Adipocyte (in vitro differentiated cells): Measurements from ENCODE around the gene DUSP14.

Experiments used
- DNase-seq: peaks from one replicate; pipeline ENCODE4 v3.0.0-alpha.2; 2015; ENCODE audit warnings: low read depth
- H3K27me3 ChIP-seq: replicated peaks from 2 replicates; pipeline ENCODE4 v1.7.0; 2013; ENCODE audit warnings: mild to moderate bottlenecking, low read length, moderate library complexity; ENCODE audit not compliant: control insufficient read depth, insufficient read depth
- H3K36me3 ChIP-seq: 2 replicates; pipeline ENCODE4 v1.7.0; 2013; ENCODE audit warnings: low read length, mild to moderate bottlenecking, moderate library complexity; ENCODE audit not compliant: control insufficient read depth, insufficient read depth, severe bottlenecking
- H3K4me1 ChIP-seq: 2 replicates; pipeline ENCODE4 v1.7.0; 2013; ENCODE audit warnings: mild to moderate bottlenecking, low read length, moderate library complexity; ENCODE audit not compliant: control insufficient read depth, insufficient read depth
- H3K4me3 ChIP-seq: 2 replicates; pipeline ENCODE4 v1.7.0; 2013; ENCODE audit warnings: mild to moderate bottlenecking, low read length, moderate library complexity
- H3K9ac ChIP-seq: 2 replicates; pipeline ENCODE4 v1.7.0; 2013; ENCODE audit warnings: mild to moderate bottlenecking, low read length, moderate library complexity
- H3K9me3 ChIP-seq: 2 replicates; pipeline ENCODE4 v1.7.0; 2013; ENCODE audit warnings: mild to moderate bottlenecking, low read length, moderate library complexity; ENCODE audit not compliant: control insufficient read depth

Gene DUSP14

DNA sequence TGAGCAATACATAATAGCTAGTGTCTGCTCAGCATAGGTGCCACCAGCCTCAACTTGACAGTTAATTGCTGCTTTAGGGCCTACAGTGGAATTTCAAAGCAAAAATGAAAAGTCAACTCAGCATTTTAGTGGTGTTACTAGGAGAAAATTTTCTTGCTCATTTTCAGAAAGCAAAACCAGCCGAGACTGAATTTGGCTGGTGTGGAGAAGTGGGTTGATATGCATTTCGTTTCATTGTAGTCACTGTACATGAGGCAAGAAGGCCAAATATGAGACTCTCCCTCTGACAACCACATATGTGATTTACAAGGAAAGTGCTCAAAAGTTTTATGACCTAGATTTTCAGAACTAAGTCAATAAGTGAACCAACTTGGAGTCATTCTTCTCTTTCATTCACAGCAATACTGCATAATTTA, 54.0 kb downstream of the DUSP14 start:
- H3K36me3 ChIP-seq = peaks cover 35% of the 10 kb centered on the region
- H3K4me3 ChIP-seq = no peak overlapping the region
- no peaks in the 10 kb centered on the region for H3K27me3 ChIP-seq
- no peak for DNase-seq
- peaks cover 39% of the 10 kb centered on the region for H3K4me1 ChIP-seq
- no peaks in the 10 kb centered on the region for H3K9me3 ChIP-seq
- H3K9ac ChIP-seq = no peak overlapping the region

DNA sequence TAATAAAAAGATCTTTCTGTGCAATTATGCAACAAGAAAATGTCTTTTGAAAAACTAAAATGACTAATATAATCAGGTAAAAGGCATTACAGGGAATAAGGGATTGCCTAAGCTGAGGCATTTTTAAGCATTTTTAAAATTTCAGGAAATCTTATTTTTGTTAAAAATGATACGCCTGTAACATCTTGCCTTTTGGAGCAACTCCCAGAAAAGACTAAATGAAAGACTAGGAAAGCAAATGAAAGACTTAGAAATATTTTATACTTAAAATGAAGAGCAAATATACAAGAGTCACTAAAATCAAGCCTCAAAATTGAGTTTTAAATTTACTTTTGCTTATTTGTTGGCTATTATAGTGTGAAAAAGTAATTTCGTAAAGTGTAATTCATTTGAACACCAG, 55.8 kb downstream of the DUSP14 start:
- DNase-seq = peak; percentile 8
- H3K27me3 ChIP-seq = no peaks in the 10 kb centered on the region
- peaks cover 39% of the 10 kb centered on the region for H3K4me1 ChIP-seq
- no peaks in the 10 kb centered on the region for H3K9me3 ChIP-seq
- H3K9ac ChIP-seq = no peak overlapping the region
- H3K4me3 ChIP-seq = no peak overlapping the region
- H3K36me3 ChIP-seq = peaks cover 21% of the 10 kb centered on the region

DNA sequence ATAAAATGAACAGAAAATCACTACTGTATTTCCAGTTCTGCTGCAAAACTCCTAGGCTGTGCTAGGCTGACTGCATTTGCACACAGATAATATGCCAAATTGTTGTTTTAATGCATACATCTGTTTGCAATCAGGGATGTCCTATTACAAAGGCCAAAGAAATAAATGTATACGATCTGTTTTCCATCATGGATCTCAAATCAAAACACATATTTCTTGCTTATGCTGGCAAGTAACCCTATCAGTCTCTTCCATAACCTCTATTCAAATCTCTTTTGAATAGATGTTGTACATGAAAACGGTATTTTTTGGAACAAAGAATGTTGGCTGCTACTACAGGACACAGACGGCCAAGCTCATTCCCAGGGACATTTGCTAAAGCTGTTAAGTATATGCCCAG, 56.6 kb downstream of the DUSP14 start:
- no peak overlapping the region for H3K9ac ChIP-seq
- H3K9me3 ChIP-seq = no peaks in the 10 kb centered on the region
- no peaks in the 10 kb centered on the region for H3K27me3 ChIP-seq
- peak; percentile 55 for DNase-seq
- H3K4me3 ChIP-seq = no peak overlapping the region
- H3K4me1 ChIP-seq = peaks cover 39% of the 10 kb centered on the region
- H3K36me3 ChIP-seq = peaks cover 13% of the 10 kb centered on the region

DNA sequence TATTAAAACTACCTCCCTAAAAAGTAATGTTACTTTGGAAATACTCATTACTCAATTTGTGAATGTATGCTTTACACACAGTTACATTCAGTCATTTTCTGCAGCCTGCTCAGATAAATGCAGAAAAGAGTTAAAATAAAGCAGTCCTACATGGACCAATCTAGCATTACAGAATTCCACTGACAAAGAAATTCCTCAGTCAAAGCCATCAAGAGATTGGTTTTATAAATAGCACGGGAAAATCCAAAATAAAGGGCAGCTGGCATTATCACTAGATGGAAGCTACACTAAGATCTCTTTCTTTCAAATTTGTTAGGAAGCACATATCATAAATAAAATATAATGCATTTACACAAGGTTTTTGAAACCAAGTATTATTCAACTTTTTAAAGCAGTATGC, 58.3 kb downstream of the DUSP14 start:
- no peak overlapping the region for H3K4me3 ChIP-seq
- peak; percentile 13 for DNase-seq

DNA sequence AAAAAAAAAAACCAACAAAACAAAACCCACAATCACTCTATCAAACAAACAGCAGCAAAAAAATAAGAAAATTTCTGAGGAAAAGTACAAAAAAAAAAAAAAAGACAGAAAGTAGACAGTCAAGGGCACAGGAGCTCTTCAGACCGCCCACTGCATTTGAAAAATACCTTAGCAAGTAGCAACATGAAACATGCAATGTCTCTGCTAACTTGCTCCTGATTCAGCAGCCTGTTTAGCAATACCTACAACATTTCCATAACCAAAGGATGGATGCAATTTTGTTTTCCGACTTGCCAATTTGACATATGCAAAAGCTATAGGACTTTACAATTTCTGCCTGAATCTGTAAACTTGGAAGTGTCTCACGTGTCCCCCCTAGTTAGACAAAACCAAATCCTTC, 62.1 kb downstream of the DUSP14 start:
- Histone ChIP-seq H3K9ac (no peak overlapping the region), H3K27me3 (no peaks in the 10 kb centered on the region), H3K9me3 (no peaks in the 10 kb centered on the region), H3K4me1 (peaks cover 3% of the 10 kb centered on the region), H3K36me3 (peaks cover 36% of the 10 kb centered on the region), H3K4me3 (no peak overlapping the region)
- DNase-seq = peak; percentile 20

More for the DNA sequence above, 58.3 kb downstream of the DUSP14 start:
- H3K36me3 ChIP-seq = peaks cover 11% of the 10 kb centered on the region
- H3K27me3 ChIP-seq = no peaks in the 10 kb centered on the region
- no peak overlapping the region for H3K9ac ChIP-seq
- H3K9me3 ChIP-seq = no peaks in the 10 kb centered on the region
- peaks cover 28% of the 10 kb centered on the region for H3K4me1 ChIP-seq

DNA sequence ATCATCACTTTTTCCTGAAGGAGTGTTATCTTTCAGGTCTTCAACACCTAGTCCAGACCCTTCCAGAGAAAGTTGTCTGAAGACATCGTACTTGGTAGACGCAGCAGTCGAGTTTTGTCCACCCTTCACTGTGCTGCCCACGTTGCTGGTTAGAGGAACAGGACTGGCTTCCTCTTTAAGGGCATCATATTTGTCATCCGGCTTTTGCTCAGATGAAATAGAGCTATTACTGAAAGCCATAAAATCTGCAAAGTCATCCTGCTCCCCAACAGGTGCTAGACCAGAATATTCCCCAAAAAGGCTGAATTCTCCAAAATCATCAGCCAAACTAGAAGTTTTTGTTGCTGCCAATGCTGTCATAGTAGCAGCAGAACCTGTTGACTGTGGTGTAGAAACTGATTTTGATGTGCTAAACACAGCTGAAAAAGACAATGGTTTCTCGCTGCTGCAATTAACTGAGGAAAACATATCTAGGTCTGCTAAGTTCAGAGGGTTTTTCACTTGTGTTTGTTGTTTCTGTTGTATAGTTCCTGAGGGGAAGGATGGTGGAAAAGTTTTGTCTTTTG, 63.8 kb downstream of the DUSP14 start:
- no peaks in the 10 kb centered on the region for H3K9me3 ChIP-seq
- H3K36me3 ChIP-seq = peaks cover 53% of the 10 kb centered on the region
- DNase-seq = no peak
- H3K9ac ChIP-seq = no peak overlapping the region
- no peak overlapping the region for H3K4me3 ChIP-seq
- no peaks in the 10 kb centered on the region for H3K4me1 ChIP-seq
- no peaks in the 10 kb centered on the region for H3K27me3 ChIP-seq

DNA sequence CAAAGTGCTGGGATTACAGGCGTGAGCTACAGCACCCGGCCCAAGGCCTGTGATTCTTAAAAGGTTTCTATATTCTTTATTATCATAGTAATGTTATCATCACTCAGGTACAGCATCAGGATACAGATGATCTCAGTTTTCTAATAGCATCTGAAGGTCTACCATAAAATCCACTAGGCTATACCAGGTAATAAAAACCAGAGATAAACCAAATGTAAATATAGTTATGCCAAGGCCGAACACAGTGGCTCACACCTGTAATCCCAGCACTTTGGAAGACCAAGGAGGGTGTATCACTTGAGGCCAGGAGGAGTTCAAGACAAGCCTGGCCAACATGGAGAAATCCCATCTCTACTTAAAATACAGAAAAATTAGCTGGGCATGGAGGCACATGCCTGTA, 65.7 kb downstream of the DUSP14 start:
- H3K4me3 ChIP-seq = no peak overlapping the region
- H3K9ac ChIP-seq = no peak overlapping the region
- H3K9me3 ChIP-seq = no peaks in the 10 kb centered on the region
- peaks cover 68% of the 10 kb centered on the region for H3K36me3 ChIP-seq
- no peak for DNase-seq
- no peaks in the 10 kb centered on the region for H3K27me3 ChIP-seq
- no peaks in the 10 kb centered on the region for H3K4me1 ChIP-seq

DNA sequence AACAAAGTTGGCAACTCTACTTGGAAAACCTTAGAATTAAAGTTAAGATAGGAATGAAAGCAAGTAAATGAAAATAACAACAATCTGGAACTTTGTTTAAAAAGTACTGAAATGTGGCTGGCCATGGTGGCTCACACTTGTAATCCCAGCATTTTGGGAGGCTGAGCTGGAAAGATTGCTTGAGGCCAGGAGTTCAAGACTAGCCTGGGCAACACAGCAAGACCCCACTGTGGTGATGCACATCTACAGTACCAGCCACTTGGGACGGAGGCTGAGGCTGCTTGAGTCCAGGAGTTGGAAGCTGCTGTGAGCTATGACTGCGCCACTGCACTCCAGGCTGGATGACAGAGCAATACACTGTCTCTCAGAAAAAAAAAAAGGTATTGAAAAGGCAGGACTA, 67.8 kb downstream of the DUSP14 start:
- no peak for DNase-seq
- H3K36me3 ChIP-seq = peaks cover 85% of the 10 kb centered on the region

DNA sequence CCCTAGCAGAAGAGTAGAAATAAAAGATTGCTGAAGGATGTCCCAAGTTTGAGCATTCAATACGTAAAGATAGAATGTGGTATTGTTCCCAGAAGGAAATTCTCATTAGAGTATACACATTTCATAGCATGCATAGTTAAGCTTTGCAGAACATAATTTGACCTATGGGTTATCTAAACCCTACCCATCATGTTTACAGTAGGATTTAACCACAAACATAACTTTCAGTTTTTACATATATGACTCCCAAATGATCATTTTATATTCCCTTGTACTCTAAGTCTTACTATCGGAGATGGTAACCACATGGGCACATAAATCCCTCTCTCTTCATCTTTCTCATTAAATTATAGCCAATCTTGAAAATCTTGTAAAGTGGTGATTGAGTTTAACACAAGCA, 68.6 kb downstream of the DUSP14 start:
- H3K27me3 ChIP-seq = no peaks in the 10 kb centered on the region
- peaks cover 78% of the 10 kb centered on the region for H3K36me3 ChIP-seq
- no peaks in the 10 kb centered on the region for H3K9me3 ChIP-seq
- no peak overlapping the region for H3K9ac ChIP-seq
- DNase-seq = no peak
- H3K4me3 ChIP-seq = no peak overlapping the region
- H3K4me1 ChIP-seq = no peaks in the 10 kb centered on the region

More for the DNA sequence above, 67.8 kb downstream of the DUSP14 start:
- Histone ChIP-seq H3K27me3 (no peaks in the 10 kb centered on the region), H3K9me3 (no peaks in the 10 kb centered on the region), H3K9ac (no peak overlapping the region), H3K4me3 (no peak overlapping the region), H3K4me1 (no peaks in the 10 kb centered on the region)

DNA sequence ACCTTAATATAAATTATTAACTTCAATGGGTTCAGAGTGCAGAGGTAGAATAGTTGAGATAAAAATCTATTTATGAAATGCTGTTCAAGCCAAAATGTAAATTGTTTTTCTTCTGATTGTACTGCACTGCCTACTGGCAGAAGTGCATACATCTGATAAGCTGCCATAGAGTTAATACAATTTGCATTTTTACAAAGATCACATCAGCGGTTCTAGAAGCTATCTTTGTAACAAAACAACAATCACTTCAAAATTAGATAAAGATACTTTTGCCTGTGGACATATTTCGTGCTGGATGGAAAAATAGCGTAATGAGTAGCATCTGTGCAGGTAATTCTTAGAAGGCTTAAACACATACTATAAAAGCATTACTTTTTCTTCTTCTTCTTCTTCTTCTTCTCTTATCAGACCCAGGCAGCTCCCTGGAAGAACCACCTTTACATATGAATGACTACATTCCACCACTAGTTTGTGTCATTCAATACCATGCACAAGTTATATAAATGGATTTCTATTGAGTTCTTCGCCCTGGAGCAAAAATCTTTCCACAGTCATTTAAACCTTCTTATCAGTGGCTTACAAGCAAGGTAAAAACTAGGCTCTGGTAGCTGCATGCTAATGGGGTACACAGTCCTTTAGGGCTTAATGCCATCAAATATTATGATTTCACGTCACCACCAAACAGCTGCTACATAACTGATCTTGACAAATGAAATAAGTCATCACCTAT, 72.5 kb downstream of the DUSP14 start:
- no peak overlapping the region for H3K4me3 ChIP-seq
- peaks cover 77% of the 10 kb centered on the region for H3K36me3 ChIP-seq
- H3K9ac ChIP-seq = no peak overlapping the region
- no peaks in the 10 kb centered on the region for H3K4me1 ChIP-seq
- no peaks in the 10 kb centered on the region for H3K27me3 ChIP-seq
- no peak for DNase-seq
- H3K9me3 ChIP-seq = no peaks in the 10 kb centered on the region
